ENCODE measurements around the gene DCC. TPM values are rescaled to one million over a fixed set of nuclear protein-coding genes. Genes with fewer than 3 reads are reported as not detected.

The DCC gene
- polyA plus RNA-seq, 1 donor (not counting 4 experiments of a cell fraction or from before 2014, with no cell fraction given), result not detected

DNA sequence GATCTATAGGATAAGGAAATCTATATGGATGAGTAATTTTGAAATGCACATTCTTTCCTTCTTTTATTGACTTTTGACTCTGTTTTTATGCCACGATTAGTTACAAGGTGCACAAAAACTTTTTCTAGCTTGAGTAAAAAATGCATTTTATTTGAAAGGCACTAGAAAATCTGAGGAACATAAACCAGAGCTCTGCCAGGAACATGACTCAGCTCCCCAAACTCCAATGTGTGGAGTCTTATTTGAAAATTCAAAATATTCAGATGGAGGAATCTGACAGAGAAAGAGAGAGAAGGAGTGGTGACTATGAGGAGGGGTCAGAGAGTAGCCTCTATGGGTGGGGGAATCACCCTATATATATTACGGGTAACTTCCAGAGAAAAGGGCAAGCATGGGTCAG is 231.0 kb downstream of the DCC start:
- dilution Hi-C loops (cut with MboI; ENCODE audit: extremely low pct_ligation_motif_present, low sequenced_read_pairs), result no loop called here
- FAIRE-seq, result no peak

GRCh38 chr18:52572036-52573000 is 232.3 kb downstream of the DCC start:
- dilution Hi-C loops (cut with MboI; ENCODE audit: extremely low pct_ligation_motif_present, low sequenced_read_pairs), result no loop called here
- Histone ChIP-seq H3K27me3 (ENCODE audit: control insufficient read depth, extremely low read depth, insufficient read depth, low read length) (no peaks in the 10 kb centered on the region), H3K9me1 (ENCODE audit: control insufficient read depth, extremely low read depth, insufficient read depth, low read length) (no peaks in the 10 kb centered on the region), H3K36me3 (ENCODE audit: control insufficient read depth in 2 of 2, extremely low read depth in 1 of 2, insufficient read depth in 2 of 2, low read length in 2 of 2) (no peaks in the 10 kb centered on the region), H4K20me1 (ENCODE audit: control insufficient read depth, extremely low read depth, insufficient read depth, low read length) (no peaks in the 10 kb centered on the region), H2AFZ (ENCODE audit: control insufficient read depth, low read length) (no peak overlapping the region), H3K27ac (ENCODE audit: control insufficient read depth, insufficient read depth, low read length) (no peak overlapping the region), H3K4me2 (ENCODE audit: control insufficient read depth, extremely low read depth, insufficient read depth, low read depth, low read length) (no peak overlapping the region), H3K9me3 (ENCODE audit: control insufficient read depth, low read depth, low read length) (no peaks in the 10 kb centered on the region), H3K4me3 (ENCODE audit: control insufficient read depth in 2 of 3, extremely low read depth in 1 of 3, insufficient read depth in 2 of 3, low read depth in 1 of 3, low read length in 3 of 3) (no peak overlapping the region), H3K9ac (ENCODE audit: control insufficient read depth, extremely low read depth, insufficient read depth, low read length) (no peak overlapping the region), H3K4me1 (ENCODE audit: control insufficient read depth, extremely low read depth, insufficient read depth, low read length) (no peaks in the 10 kb centered on the region), H3K79me2 (ENCODE audit: control insufficient read depth, insufficient read depth, low read length) (no peaks in the 10 kb centered on the region)
- no peak for DNase-seq (ENCODE audit: low read depth, low spot score)
- TF ChIP-seq CTCF (optimal IDR thresholded peaks at IDR 0.05 in 1 of 3, IDR thresholded peaks at IDR 0.05 in 1 of 3, conservative IDR thresholded peaks at IDR 0.05 in 1 of 3; ENCODE audit: extremely low read depth in 1 of 3, insufficient read depth in 2 of 3, low read length in 3 of 3) (no peak), EZH2 (IDR thresholded peaks at IDR 0.05; ENCODE audit: low read length) (no peak)
- no peak for FAIRE-seq

More for the DNA sequence above, 231.0 kb downstream of the DCC start:
- no peak overlapping the region for H3K4me2 ChIP-seq (ENCODE audit: control insufficient read depth, extremely low read depth, insufficient read depth, low read depth, low read length)
- TF ChIP-seq EZH2 (IDR thresholded peaks at IDR 0.05; ENCODE audit: low read length) (no peak), CTCF (optimal IDR thresholded peaks at IDR 0.05 in 1 of 3, IDR thresholded peaks at IDR 0.05 in 1 of 3, conservative IDR thresholded peaks at IDR 0.05 in 1 of 3; ENCODE audit: extremely low read depth in 1 of 3, insufficient read depth in 2 of 3, low read length in 3 of 3) (no peak)
- H3K9ac ChIP-seq (ENCODE audit: control insufficient read depth, extremely low read depth, insufficient read depth, low read length), result no peak overlapping the region
- H3K27ac ChIP-seq (ENCODE audit: control insufficient read depth, insufficient read depth, low read length), result no peak overlapping the region
- H3K4me3 ChIP-seq (ENCODE audit: control insufficient read depth in 2 of 3, extremely low read depth in 1 of 3, insufficient read depth in 2 of 3, low read depth in 1 of 3, low read length in 3 of 3), result no peak overlapping the region
- H3K4me1 ChIP-seq (ENCODE audit: control insufficient read depth, extremely low read depth, insufficient read depth, low read length), result no peaks in the 10 kb centered on the region
- DNase-seq (ENCODE audit: low read depth, low spot score), result no peak
- no peaks in the 10 kb centered on the region for H3K9me3 ChIP-seq (ENCODE audit: control insufficient read depth, low read depth, low read length)
- no peaks in the 10 kb centered on the region for H3K9me1 ChIP-seq (ENCODE audit: control insufficient read depth, extremely low read depth, insufficient read depth, low read length)
- H4K20me1 ChIP-seq (ENCODE audit: control insufficient read depth, extremely low read depth, insufficient read depth, low read length), result no peaks in the 10 kb centered on the region
- no peaks in the 10 kb centered on the region for H3K36me3 ChIP-seq (ENCODE audit: control insufficient read depth in 2 of 2, extremely low read depth in 1 of 2, insufficient read depth in 2 of 2, low read length in 2 of 2)
- no peak overlapping the region for H2AFZ ChIP-seq (ENCODE audit: control insufficient read depth, low read length)
- H3K27me3 ChIP-seq (ENCODE audit: control insufficient read depth, extremely low read depth, insufficient read depth, low read length), result no peaks in the 10 kb centered on the region
- no peaks in the 10 kb centered on the region for H3K79me2 ChIP-seq (ENCODE audit: control insufficient read depth, insufficient read depth, low read length)

Measured in keratinocyte (primary cell).